Activated T-cell treated with anti-CD3 and anti-CD28 coated beads, Interleukin-2, amount 50 U/mL, for 4 hours (primary cell): ENCODE results near the gene TUBGCP3. TPM values are rescaled to one million over a fixed set of nuclear protein-coding genes. Genes with fewer than 3 reads are reported as not detected.
"Not testable (repeated sequence)": the region's sequence is repeated elsewhere in the genome, so short reads cannot be mapped to it uniquely, and the experiment has no call there.

Experiments used
- ATAC-seq, 2 donors: fragments of 200-7000 bp; cut with Tn5 transposase; one replicate each; pipeline ENCODE4 v1.10.0; 2021
- DNase-seq: peaks from one replicate; pipeline ENCODE4 v3.0.0-alpha.2; 2020
- H3K27me3 Mint-ChIP-seq: one replicate; pipeline ENCODE4 v1.8.0; 2021; ENCODE audit warnings: low read depth, mixed read lengths
- H3K36me3 Mint-ChIP-seq: one replicate; pipeline ENCODE4 v1.8.0; 2022; ENCODE audit warnings: mixed read lengths; ENCODE audit not compliant: insufficient read depth
- H3K4me1 Mint-ChIP-seq: one replicate; pipeline ENCODE4 v1.8.0; 2021; ENCODE audit warnings: low read depth, mixed read lengths
- H3K4me3 Mint-ChIP-seq: one replicate; pipeline ENCODE4 v1.8.0; 2021; ENCODE audit warnings: mild to moderate bottlenecking, moderate library complexity, mixed read lengths
- H3K9me3 Mint-ChIP-seq: one replicate; pipeline ENCODE4 v1.8.0; 2021; ENCODE audit warnings: mixed read lengths
- total RNA-seq, 3 donors: library from RNA; stranded (reverse); gene quantifications; one replicate each; pipeline ENCODE4 v1.2.1, GENCODE V29; 2021

Gene TUBGCP3
- total RNA-seq, 3 donors from 2014 or later = 51.8 to 54.6 (median 52.5) TPM

GRCh38 chr13:112575675-112576074, 12.3 kb downstream of the TUBGCP3 start:
- Mint-ChIP-seq H3K4me3 (no peak overlapping the region), H3K9me3 (no peaks in the 10 kb centered on the region), H3K4me1 (peaks cover 60% of the 10 kb centered on the region), H3K36me3 (peaks cover 14% of the 10 kb centered on the region), H3K27me3 (no peaks in the 10 kb centered on the region)
- no peak for ATAC-seq
- DNase-seq = no peak

GRCh38 chr13:112574834-112575613, 12.9 kb downstream of the TUBGCP3 start:
- H3K4me1 Mint-ChIP-seq = peaks cover 56% of the 10 kb centered on the region
- no peaks in the 10 kb centered on the region for H3K27me3 Mint-ChIP-seq
- ATAC-seq (no peak), DNase-seq (no peak)
- H3K36me3 Mint-ChIP-seq = peaks cover 13% of the 10 kb centered on the region
- H3K4me3 Mint-ChIP-seq = no peak overlapping the region
- H3K9me3 Mint-ChIP-seq = no peaks in the 10 kb centered on the region

- no peaks in the 10 kb centered on the region for H3K9me3 Mint-ChIP-seq
- peaks cover 53% of the 10 kb centered on the region for H3K4me1 Mint-ChIP-seq
- no peak overlapping the region for H3K4me3 Mint-ChIP-seq
Measured at GRCh38 chr13:112574416-112574815, 13.5 kb downstream of the TUBGCP3 start.

GRCh38 chr13:112573710-112574109, 14.2 kb downstream of the TUBGCP3 start:
- no peak overlapping the region for H3K4me3 Mint-ChIP-seq
- DNase-seq (no peak), ATAC-seq (no peak)
- peaks cover 50% of the 10 kb centered on the region for H3K4me1 Mint-ChIP-seq
- H3K27me3 Mint-ChIP-seq = no peaks in the 10 kb centered on the region
- peaks cover 16% of the 10 kb centered on the region for H3K36me3 Mint-ChIP-seq
- no peaks in the 10 kb centered on the region for H3K9me3 Mint-ChIP-seq

More at GRCh38 chr13:112574416-112574815, 13.5 kb downstream of the TUBGCP3 start:
- DNase-seq = no peak
- peaks cover 13% of the 10 kb centered on the region for H3K36me3 Mint-ChIP-seq
- H3K27me3 Mint-ChIP-seq = no peaks in the 10 kb centered on the region
- ATAC-seq = no peak

- Mint-ChIP-seq H3K4me3 (no peak overlapping the region), H3K4me1 (peaks cover 47% of the 10 kb centered on the region), H3K27me3 (no peaks in the 10 kb centered on the region), H3K36me3 (peaks cover 16% of the 10 kb centered on the region), H3K9me3 (no peaks in the 10 kb centered on the region)
- ATAC-seq (no peak), DNase-seq (no peak)
Measured at GRCh38 chr13:112572366-112572765, 15.6 kb downstream of the TUBGCP3 start.

- peaks cover 25% of the 10 kb centered on the region for H3K4me1 Mint-ChIP-seq
- peaks cover 24% of the 10 kb centered on the region for H3K36me3 Mint-ChIP-seq
- H3K27me3 Mint-ChIP-seq = no peaks in the 10 kb centered on the region
- no peak for ATAC-seq
- DNase-seq = no peak
- no peak overlapping the region for H3K4me3 Mint-ChIP-seq
- H3K9me3 Mint-ChIP-seq = no peaks in the 10 kb centered on the region
Measured at GRCh38 chr13:112569821-112570220, 18.1 kb downstream of the TUBGCP3 start.

GRCh38 chr13:112567161-112567862, 20.6 kb downstream of the TUBGCP3 start:
- H3K36me3 Mint-ChIP-seq = peaks cover 36% of the 10 kb centered on the region
- DNase-seq (no peak), ATAC-seq (no peak)
- no peak overlapping the region for H3K4me3 Mint-ChIP-seq
- H3K4me1 Mint-ChIP-seq = peaks cover 7% of the 10 kb centered on the region
- no peaks in the 10 kb centered on the region for H3K9me3 Mint-ChIP-seq
- no peaks in the 10 kb centered on the region for H3K27me3 Mint-ChIP-seq

- H3K27me3 Mint-ChIP-seq = no peaks in the 10 kb centered on the region
- peaks cover 43% of the 10 kb centered on the region for H3K36me3 Mint-ChIP-seq
- no peak overlapping the region for H3K4me3 Mint-ChIP-seq
- H3K9me3 Mint-ChIP-seq = no peaks in the 10 kb centered on the region
- no peak for DNase-seq
- ATAC-seq = no peak
- peaks cover 4% of the 10 kb centered on the region for H3K4me1 Mint-ChIP-seq
Measured at GRCh38 chr13:112562786-112563383, 25.1 kb downstream of the TUBGCP3 start.

GRCh38 chr13:112562254-112562653, 25.7 kb downstream of the TUBGCP3 start:
- Mint-ChIP-seq H3K4me1 (peaks cover 4% of the 10 kb centered on the region), H3K9me3 (no peaks in the 10 kb centered on the region), H3K4me3 (no peak overlapping the region), H3K27me3 (no peaks in the 10 kb centered on the region), H3K36me3 (peaks cover 44% of the 10 kb centered on the region)
- ATAC-seq (no peak), DNase-seq (no peak)

- H3K4me1 Mint-ChIP-seq = peaks cover 4% of the 10 kb centered on the region
- peaks cover 42% of the 10 kb centered on the region for H3K36me3 Mint-ChIP-seq
- no peak overlapping the region for H3K4me3 Mint-ChIP-seq
- ATAC-seq (no peak), DNase-seq (no peak)
- no peaks in the 10 kb centered on the region for H3K9me3 Mint-ChIP-seq
- no peaks in the 10 kb centered on the region for H3K27me3 Mint-ChIP-seq
Measured at GRCh38 chr13:112561478-112561877, 26.5 kb downstream of the TUBGCP3 start.

- ATAC-seq = no peak
- Mint-ChIP-seq H3K9me3 (no peaks in the 10 kb centered on the region), H3K36me3 (peaks cover 50% of the 10 kb centered on the region), H3K27me3 (no peaks in the 10 kb centered on the region), H3K4me3 (no peak overlapping the region), H3K4me1 (peaks cover 4% of the 10 kb centered on the region)
- no peak for DNase-seq
Measured at GRCh38 chr13:112558696-112559418, 29.1 kb downstream of the TUBGCP3 start.

- peaks cover 4% of the 10 kb centered on the region for H3K4me1 Mint-ChIP-seq
- H3K9me3 Mint-ChIP-seq = no peaks in the 10 kb centered on the region
- H3K27me3 Mint-ChIP-seq = no peaks in the 10 kb centered on the region
- no peak for ATAC-seq
- no peak overlapping the region for H3K4me3 Mint-ChIP-seq
- H3K36me3 Mint-ChIP-seq = peaks cover 60% of the 10 kb centered on the region
- DNase-seq = no peak
Measured at GRCh38 chr13:112556600-112556999, 31.4 kb downstream of the TUBGCP3 start.

GRCh38 chr13:112554214-112554850, 33.6 kb downstream of the TUBGCP3 start:
- H3K27me3 Mint-ChIP-seq = no peaks in the 10 kb centered on the region
- ATAC-seq = no peak
- H3K9me3 Mint-ChIP-seq = no peaks in the 10 kb centered on the region
- H3K4me1 Mint-ChIP-seq = no peaks in the 10 kb centered on the region
- H3K36me3 Mint-ChIP-seq = peaks cover 64% of the 10 kb centered on the region
- H3K4me3 Mint-ChIP-seq = no peak overlapping the region
- DNase-seq = no peak

GRCh38 chr13:112548975-112549374, 39.0 kb downstream of the TUBGCP3 start:
- not testable (repeated sequence) for H3K4me3 Mint-ChIP-seq, H3K9me3 Mint-ChIP-seq, DNase-seq, H3K27me3 Mint-ChIP-seq, ATAC-seq, H3K4me1 Mint-ChIP-seq
- H3K36me3 Mint-ChIP-seq = peaks cover 65% of the 10 kb centered on the region
